ENCODE data around the gene GRAMD4.

- TF ChIP-seq CTCF (IDR thresholded peaks at IDR 0.05; ENCODE audit: low read length) (no peak), EZH2 (optimal IDR thresholded peaks at IDR 0.05; ENCODE audit: low read depth, low read length) (no peak)
Measured at GRCh38 chr22:46677323-46678002, 57.3 kb downstream of the GRAMD4 start.

All from MM.1S (cell line).